ENCODE data around the gene ATXN7L1. TPM values are rescaled to one million over a fixed set of nuclear protein-coding genes. Genes with fewer than 3 reads are reported as not detected.

Gene ATXN7L1
- total and polyA plus RNA-seq, 2 donors (not counting 1 experiment from before 2014, with no cell fraction given), result 7.1 to 40.6 TPM

DNA sequence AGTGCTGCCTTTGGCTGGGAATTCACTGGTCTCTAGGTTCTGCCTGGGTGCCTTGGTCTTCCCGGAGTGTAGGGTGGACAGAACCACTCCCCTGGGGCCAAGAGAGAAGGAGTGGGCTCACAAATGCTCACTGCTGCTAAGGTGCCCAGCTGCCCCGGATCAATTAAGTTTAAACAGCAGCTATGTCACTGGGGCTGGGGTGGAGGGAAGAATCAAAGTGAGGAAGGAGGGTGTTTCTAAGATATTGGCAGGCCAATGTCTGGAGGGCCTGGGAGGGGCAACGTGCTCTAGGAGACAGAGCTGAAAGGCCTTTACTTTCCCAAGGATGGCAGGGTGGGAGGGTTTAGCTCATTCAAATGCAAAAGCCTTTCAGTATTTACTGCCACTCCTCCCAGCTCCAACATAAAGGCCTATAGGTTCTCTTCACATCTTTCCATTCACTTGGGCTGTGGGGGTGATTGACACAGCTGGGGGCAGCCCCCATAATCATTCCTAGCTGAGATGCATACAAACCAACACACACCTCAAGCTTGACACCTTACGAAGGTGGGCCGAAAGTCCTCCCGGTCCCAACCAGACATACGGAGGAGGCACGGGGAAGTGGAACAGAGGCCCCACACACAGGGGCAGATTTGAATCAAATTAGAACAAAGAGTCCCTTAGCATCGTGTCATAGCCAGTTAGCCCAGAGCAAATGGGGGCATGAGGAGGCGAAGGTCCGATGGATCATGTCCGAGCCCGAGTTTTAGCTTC, 187.2 kb downstream of the ATXN7L1 start:
- Histone ChIP-seq H3K27ac (ENCODE audit: low read length in 2 of 2) (peak overlapping the region in 1 of 2 donors; percentile 40), H2AFZ (ENCODE audit: insufficient read depth, low read depth, low read length, poor library complexity, severe bottlenecking) (no peak overlapping the region), H3K27me3 (replicated peaks in 1 of 4; ENCODE audit: control extremely low read depth in 1 of 4, control insufficient read depth in 3 of 4, insufficient read depth in 4 of 4, low read length in 3 of 4) (no peaks in the 10 kb centered on the region), H3K9me3 (ENCODE audit: control extremely low read depth in 1 of 3, control insufficient read depth in 2 of 3, insufficient read depth in 1 of 3, low read length in 2 of 3) (no peaks in the 10 kb centered on the region), H3K4me1 (ENCODE audit: control insufficient read depth in 2 of 2, insufficient read depth in 2 of 2, low read length in 2 of 2) (peaks cover 5 to 29% of the 10 kb centered on the region in 2 donors), H4K20me1 (ENCODE audit: control insufficient read depth, insufficient read depth, low read length, poor library complexity, severe bottlenecking) (no peaks in the 10 kb centered on the region), H3K36me3 (replicated peaks in 1 of 2; ENCODE audit: control extremely low read depth in 1 of 2, control insufficient read depth in 1 of 2, extremely low read depth in 1 of 2, insufficient read depth in 2 of 2, low read length in 1 of 2) (no peaks in the 10 kb centered on the region), H3K4me3 (ENCODE audit: control extremely low read depth in 1 of 5, extremely low read depth in 1 of 5, insufficient read depth in 1 of 5, low read depth in 2 of 5, low read length in 4 of 5) (no peak overlapping the region), H3K9ac (ENCODE audit: low read length) (no peak overlapping the region), H3K79me2 (ENCODE audit: control insufficient read depth, insufficient read depth, low read length) (peaks cover 5% of the 10 kb centered on the region), H3K4me2 (replicated peaks; ENCODE audit: low read depth, low read length, poor library complexity, severe bottlenecking) (no peak overlapping the region)
- ChIA-PET POLR2A (interaction anchor here (0.8 kb wide), 1 partner anchor 422 kb away, joined by 3 read pairs; no protein-coding TSS in a partner anchor), CTCF (interaction anchor here (0.8 to 4.2 kb wide), 11 partner anchors 11 to 476 kb away, joined by 3 to 22 read pairs (median 5); no protein-coding TSS in a partner anchor)
- peak overlapping the region; percentile 81 for H3K27ac Mint-ChIP-seq
- H3K27me3 Mint-ChIP-seq, result no peaks in the 10 kb centered on the region
- 90% methylated on average over 11 of the region's 13 CpGs for WGBS (ENCODE audit: insufficient coverage)
- H3K4me1 Mint-ChIP-seq, result peaks cover 54% of the 10 kb centered on the region
- peak overlapping the region; percentile 49 for H3K4me3 Mint-ChIP-seq
- ATAC-seq (ENCODE audit: low read depth) (no peak), DNase-seq (no peak)
- intact Hi-C loops (cut with micrococcal nuclease), result loop anchor here (10.0 kb wide), 1 partner anchor 356 kb away; no protein-coding TSS in a partner anchor
- no peak for TF ChIP-seq EZH2 (IDR thresholded peaks at IDR 0.05; ENCODE audit: borderline replicate concordance, insufficient read depth, low read depth, low read length, poor library complexity, severe bottlenecking)
- TF ChIP-seq, protein P1, sequence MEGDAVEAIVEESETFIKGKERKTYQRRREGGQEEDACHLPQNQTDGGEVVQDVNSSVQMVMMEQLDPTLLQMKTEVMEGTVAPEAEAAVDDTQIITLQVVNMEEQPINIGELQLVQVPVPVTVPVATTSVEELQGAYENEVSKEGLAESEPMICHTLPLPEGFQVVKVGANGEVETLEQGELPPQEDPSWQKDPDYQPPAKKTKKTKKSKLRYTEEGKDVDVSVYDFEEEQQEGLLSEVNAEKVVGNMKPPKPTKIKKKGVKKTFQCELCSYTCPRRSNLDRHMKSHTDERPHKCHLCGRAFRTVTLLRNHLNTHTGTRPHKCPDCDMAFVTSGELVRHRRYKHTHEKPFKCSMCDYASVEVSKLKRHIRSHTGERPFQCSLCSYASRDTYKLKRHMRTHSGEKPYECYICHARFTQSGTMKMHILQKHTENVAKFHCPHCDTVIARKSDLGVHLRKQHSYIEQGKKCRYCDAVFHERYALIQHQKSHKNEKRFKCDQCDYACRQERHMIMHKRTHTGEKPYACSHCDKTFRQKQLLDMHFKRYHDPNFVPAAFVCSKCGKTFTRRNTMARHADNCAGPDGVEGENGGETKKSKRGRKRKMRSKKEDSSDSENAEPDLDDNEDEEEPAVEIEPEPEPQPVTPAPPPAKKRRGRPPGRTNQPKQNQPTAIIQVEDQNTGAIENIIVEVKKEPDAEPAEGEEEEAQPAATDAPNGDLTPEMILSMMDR (IDR thresholded peaks at IDR 0.05), result no peak
- H3K9me3 Mint-ChIP-seq (ENCODE audit: insufficient read depth), result no peaks in the 10 kb centered on the region

DNA sequence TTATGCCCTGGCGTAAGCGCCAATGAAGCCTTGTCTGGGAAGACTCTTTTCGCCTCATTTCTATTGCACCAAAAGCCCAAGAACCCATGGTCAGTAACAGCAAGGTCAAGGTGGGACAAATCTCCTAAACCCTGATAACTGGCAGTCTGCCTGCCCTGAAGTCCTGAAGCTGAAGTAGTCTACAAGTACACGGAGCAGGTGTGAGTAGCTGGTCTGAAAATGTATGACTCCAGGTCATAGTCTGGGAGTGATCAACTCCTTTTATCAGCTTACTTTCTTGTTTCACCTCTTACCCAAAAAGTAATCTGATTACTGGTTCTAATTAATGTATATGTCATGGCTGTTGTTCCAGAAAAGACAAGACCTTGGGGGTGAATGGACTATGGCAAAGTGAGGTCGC, 187.8 kb downstream of the ATXN7L1 start:
- H3K4me1 ChIP-seq (ENCODE audit: control insufficient read depth in 2 of 2, insufficient read depth in 2 of 2, low read length in 2 of 2), result peaks cover 5 to 27% of the 10 kb centered on the region in 2 donors
- ChIA-PET CTCF (interaction anchor here (0.6 to 4.2 kb wide), 12 partner anchors 10 to 770 kb away, joined by 3 to 22 read pairs (median 4); no protein-coding TSS in a partner anchor), POLR2A (no interaction called here)
- peaks cover 51% of the 10 kb centered on the region for H3K4me1 Mint-ChIP-seq
- no peaks in the 10 kb centered on the region for H3K36me3 ChIP-seq (replicated peaks in 1 of 2; ENCODE audit: control extremely low read depth in 1 of 2, control insufficient read depth in 1 of 2, extremely low read depth in 1 of 2, insufficient read depth in 2 of 2, low read length in 1 of 2)
- ATAC-seq (ENCODE audit: low read depth) (no peak), DNase-seq (no peak)
- H3K79me2 ChIP-seq (ENCODE audit: control insufficient read depth, insufficient read depth, low read length), result peaks cover 7% of the 10 kb centered on the region
- no peak overlapping the region for H3K4me3 ChIP-seq (ENCODE audit: control extremely low read depth in 1 of 5, extremely low read depth in 1 of 5, insufficient read depth in 1 of 5, low read depth in 2 of 5, low read length in 4 of 5)
- no peaks in the 10 kb centered on the region for H3K9me3 ChIP-seq (ENCODE audit: control extremely low read depth in 1 of 3, control insufficient read depth in 2 of 3, insufficient read depth in 1 of 3, low read length in 2 of 3)
- H3K27me3 Mint-ChIP-seq, result no peaks in the 10 kb centered on the region
- no peak overlapping the region for H3K4me2 ChIP-seq (replicated peaks; ENCODE audit: low read depth, low read length, poor library complexity, severe bottlenecking)
- 93% methylated on average over 3 of the region's 5 CpGs for WGBS (ENCODE audit: insufficient coverage)
- no peak for TF ChIP-seq EZH2 (IDR thresholded peaks at IDR 0.05; ENCODE audit: borderline replicate concordance, insufficient read depth, low read depth, low read length, poor library complexity, severe bottlenecking)
- TF ChIP-seq, protein P1 (IDR thresholded peaks at IDR 0.05), result no peak
- H2AFZ ChIP-seq (ENCODE audit: insufficient read depth, low read depth, low read length, poor library complexity, severe bottlenecking), result no peak overlapping the region
- no peak overlapping the region for H3K9ac ChIP-seq (ENCODE audit: low read length)
- H3K27me3 ChIP-seq (replicated peaks in 1 of 4; ENCODE audit: control extremely low read depth in 1 of 4, control insufficient read depth in 3 of 4, insufficient read depth in 4 of 4, low read length in 3 of 4), result no peaks in the 10 kb centered on the region
- no peaks in the 10 kb centered on the region for H3K9me3 Mint-ChIP-seq (ENCODE audit: insufficient read depth)
- peak overlapping the region; percentile 81 for H3K27ac Mint-ChIP-seq
- intact Hi-C loops (cut with micrococcal nuclease), result loop anchor here (1.0 to 10.0 kb wide), 2 partner anchors 321 to 356 kb away; no protein-coding TSS in a partner anchor
- peak overlapping the region in 1 of 2 donors; percentile 40 for H3K27ac ChIP-seq (ENCODE audit: low read length in 2 of 2)
- no peaks in the 10 kb centered on the region for H4K20me1 ChIP-seq (ENCODE audit: control insufficient read depth, insufficient read depth, low read length, poor library complexity, severe bottlenecking)
- H3K4me3 Mint-ChIP-seq, result no peak overlapping the region
